Muscle layer of duodenum (tissue), 2 donors: ENCODE measurements around the gene SLC20A1.

Source experiments
- H3K27ac ChIP-seq: one replicate; pipeline ENCODE4 v1.7.0; 2013; ENCODE audit warnings: mild to moderate bottlenecking, low read length
- H3K27me3 ChIP-seq: one replicate; pipeline ENCODE4 v1.7.0; 2013; ENCODE audit warnings: low read depth, mild to moderate bottlenecking, control low read depth, low read length
- H3K36me3 ChIP-seq, 2 donors: one replicate each; pipeline ENCODE4 v1.7.0; 2013; ENCODE audit warnings: low read length in 2 of 2, control low read depth in 1 of 2, mild to moderate bottlenecking in 1 of 2; ENCODE audit not compliant: insufficient read depth in 2 of 2, control insufficient read depth in 1 of 2
- H3K4me1 ChIP-seq, 2 donors: one replicate each; pipeline ENCODE4 v1.7.0; 2013; ENCODE audit warnings: low read length in 2 of 2, mild to moderate bottlenecking in 2 of 2, control low read depth in 1 of 2, moderate library complexity in 1 of 2; ENCODE audit not compliant: insufficient read depth in 2 of 2, control insufficient read depth in 1 of 2
- H3K4me3 ChIP-seq, 2 donors: one replicate each; pipeline ENCODE4 v1.7.0; 2013; ENCODE audit warnings: low read length in 2 of 2, low read depth in 1 of 2, mild to moderate bottlenecking in 1 of 2
- H3K9me3 ChIP-seq, 2 donors: one replicate each; pipeline ENCODE4 v1.7.0; 2013; ENCODE audit warnings: low read length in 2 of 2, control low read depth in 1 of 2, mild to moderate bottlenecking in 1 of 2; ENCODE audit not compliant: control insufficient read depth in 1 of 2
- donor health status: healthy.

SLC20A1 gene

DNA sequence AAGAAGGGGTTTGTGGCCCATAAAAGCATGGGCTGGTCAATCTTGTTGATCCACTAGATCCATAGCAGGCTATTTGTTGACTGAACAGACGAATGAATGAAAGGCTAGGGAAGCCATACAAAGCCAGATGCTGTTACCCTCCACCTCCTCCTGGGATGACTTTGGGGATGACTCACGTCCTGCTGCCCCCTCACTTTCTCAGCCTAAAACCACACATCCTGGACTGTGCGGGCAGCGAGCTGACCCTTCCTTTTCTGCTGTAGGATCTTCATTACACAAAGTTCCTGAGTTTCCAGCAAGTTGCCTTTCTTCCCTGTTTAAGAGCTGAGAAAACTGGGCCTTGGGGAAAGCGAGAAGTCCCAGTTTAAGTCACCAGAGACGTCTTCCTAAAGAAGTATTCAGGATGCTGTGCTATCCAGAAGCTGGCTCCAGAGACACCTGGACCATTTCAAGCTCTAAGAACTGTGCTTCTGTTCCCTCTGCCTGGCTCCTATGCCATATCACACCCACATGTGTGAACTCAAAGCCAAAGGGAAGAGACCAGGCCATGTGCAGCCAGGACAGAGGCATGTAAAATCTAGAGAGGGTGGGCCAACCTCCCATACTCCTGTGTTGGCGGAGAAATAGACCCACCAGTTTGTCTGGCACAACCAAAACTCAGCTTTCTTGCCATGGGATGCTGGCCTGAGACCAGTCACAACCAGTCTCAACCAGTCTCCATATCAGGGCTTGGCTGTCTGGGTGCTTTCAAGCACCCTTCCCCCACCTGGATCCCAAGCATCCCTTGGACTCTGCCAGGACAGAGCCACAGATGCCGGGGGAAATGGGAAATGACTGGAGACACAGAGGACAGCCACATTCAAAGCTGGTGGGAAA is 4.7 kb upstream of the SLC20A1 start:
- H3K4me1 ChIP-seq, result peaks cover 8 to 20% of the 10 kb centered on the region in 2 donors
- no peak overlapping the region for H3K4me3 ChIP-seq
- peaks cover 0 to 5% of the 10 kb centered on the region in 2 donors for H3K36me3 ChIP-seq
- no peaks in the 10 kb centered on the region for H3K9me3 ChIP-seq
- H3K27me3 ChIP-seq, result no peaks in the 10 kb centered on the region
- no peak overlapping the region for H3K27ac ChIP-seq

DNA sequence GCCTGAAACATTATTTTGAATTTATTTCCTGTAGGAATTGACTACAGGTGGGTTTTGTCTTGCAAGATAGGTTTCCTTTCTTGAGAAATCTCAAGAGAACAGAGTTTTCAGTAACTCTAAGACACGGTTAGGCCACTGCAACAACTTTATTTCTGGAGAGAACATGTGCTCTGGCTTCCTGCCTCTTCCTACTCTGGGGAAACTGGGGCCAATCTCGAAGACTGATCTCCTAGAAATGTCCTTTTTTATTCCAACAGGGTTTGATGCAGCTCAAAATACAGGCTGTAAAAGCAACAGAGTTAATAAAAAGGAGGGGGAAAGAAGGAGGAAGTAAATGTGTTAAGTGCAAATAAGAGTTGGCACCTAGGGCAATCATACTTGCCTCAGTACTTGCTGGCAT is 4.0 kb upstream of the SLC20A1 start:
- H3K9me3 ChIP-seq, result no peaks in the 10 kb centered on the region
- H3K4me3 ChIP-seq, result no peak overlapping the region
- H3K4me1 ChIP-seq, result peaks cover 9 to 20% of the 10 kb centered on the region in 2 donors
- H3K36me3 ChIP-seq, result peaks cover 0 to 5% of the 10 kb centered on the region in 2 donors
- H3K27ac ChIP-seq, result no peak overlapping the region
- H3K27me3 ChIP-seq, result no peaks in the 10 kb centered on the region

DNA sequence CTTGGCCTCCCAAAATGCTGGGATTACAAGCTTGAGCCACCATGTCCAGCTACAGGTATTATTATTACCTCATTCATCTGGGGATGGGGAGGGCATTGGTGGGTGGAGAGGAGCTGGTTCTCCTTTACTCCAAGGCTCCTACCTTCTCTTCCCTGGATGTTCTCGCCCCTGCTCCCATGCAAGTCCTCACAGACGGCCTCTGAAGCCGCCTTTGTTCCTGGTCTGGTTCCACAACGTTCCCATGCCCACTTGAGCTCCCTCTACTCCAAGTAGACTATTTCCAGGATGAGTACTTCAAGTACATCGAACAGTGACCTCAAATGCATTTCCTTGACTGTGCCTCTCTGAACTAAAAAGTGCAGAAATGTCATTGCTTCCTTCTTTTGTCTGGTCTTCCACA is 3.2 kb upstream of the SLC20A1 start:
- Histone ChIP-seq H3K4me3 (no peak overlapping the region), H3K27ac (no peak overlapping the region), H3K36me3 (peaks cover 2 to 5% of the 10 kb centered on the region in 2 donors), H3K4me1 (peaks cover 17 to 20% of the 10 kb centered on the region in 2 donors), H3K9me3 (no peaks in the 10 kb centered on the region), H3K27me3 (no peaks in the 10 kb centered on the region)

DNA sequence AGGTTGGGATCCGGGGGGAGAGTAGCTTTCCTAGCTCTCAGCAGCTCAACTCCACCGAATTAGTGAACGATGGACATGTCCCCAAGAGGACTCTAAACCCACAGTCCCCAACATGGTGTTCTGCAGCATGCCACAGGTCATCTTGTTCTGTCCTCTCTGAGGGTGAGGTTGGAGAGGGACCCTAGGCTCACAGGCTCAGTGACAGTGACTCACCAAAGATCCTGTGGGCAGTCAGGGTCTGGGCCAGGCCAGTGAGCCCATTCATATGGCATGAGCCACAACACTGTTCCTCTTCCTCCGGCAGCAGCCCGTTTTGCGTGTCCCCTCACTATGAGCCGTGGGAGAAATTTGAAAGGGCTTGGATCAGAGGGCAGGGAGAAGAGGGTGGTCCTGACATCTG is 2.8 kb upstream of the SLC20A1 start:
- Histone ChIP-seq H3K4me3 (no peak overlapping the region), H3K36me3 (peaks cover 5 to 6% of the 10 kb centered on the region in 2 donors), H3K9me3 (no peaks in the 10 kb centered on the region), H3K27ac (no peak overlapping the region), H3K4me1 (peaks cover 20 to 21% of the 10 kb centered on the region in 2 donors), H3K27me3 (no peaks in the 10 kb centered on the region)

DNA sequence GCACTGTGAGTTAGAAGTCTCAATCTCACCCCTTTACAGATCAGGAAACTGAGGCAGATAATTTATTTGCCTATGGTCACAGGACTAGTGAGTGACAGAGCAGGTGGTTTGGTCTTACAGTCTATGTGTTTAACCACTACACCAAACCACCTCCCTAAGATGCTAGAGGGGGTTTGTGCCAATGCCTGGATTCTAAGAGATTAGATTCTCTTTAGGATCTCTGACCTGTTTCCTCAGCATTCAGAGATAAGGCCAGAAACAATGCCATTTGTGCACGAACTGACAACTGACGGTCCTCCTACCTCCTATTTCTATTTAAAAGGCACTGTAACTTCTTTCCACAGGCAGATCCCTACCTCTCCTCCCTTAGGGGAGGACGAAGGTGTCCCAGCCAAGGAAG is 2.3 kb upstream of the SLC20A1 start:
- Histone ChIP-seq H3K4me3 (no peak overlapping the region), H3K27me3 (no peaks in the 10 kb centered on the region), H3K9me3 (no peaks in the 10 kb centered on the region), H3K4me1 (peaks cover 20 to 26% of the 10 kb centered on the region in 2 donors), H3K36me3 (peaks cover 5 to 10% of the 10 kb centered on the region in 2 donors), H3K27ac (no peak overlapping the region)

DNA sequence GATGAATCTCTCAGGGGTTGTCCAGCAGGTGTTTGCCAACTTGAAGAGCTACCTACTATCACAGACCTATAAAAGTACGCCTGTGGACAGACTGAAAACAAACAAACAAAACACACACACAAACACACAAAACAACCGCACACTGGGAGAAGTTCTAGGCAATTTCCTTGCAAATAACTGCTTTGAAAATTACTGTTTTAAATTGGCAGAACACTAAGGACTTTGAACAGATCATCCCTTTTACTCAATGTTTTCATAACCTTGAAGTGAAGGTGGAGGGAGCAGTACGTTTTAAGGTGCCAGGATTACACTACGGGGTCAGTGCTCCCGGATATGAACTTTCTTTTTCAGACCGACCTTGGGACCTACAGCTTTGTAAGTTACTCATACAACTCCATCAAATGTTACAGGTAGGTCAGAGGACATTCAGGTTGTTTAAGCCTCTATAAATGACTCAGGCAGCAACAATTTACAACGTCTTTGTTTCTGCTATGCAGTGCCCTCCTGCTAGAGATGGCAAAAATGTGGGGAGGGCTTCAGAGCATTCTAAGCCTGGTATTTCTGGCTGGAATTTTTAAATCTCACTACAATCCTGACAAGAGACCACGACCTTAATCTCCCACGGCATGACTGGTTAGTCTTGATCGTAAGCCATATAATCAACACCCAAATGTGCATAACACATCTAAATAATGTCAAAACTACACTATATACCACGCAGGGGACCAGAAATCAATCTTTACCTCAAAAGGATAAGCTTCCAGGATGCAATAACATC is 1.4 kb upstream of the SLC20A1 start:
- Histone ChIP-seq H3K27ac (peak overlapping the region; percentile 86), H3K4me1 (peaks cover 20 to 34% of the 10 kb centered on the region in 2 donors), H3K36me3 (peaks cover 5 to 19% of the 10 kb centered on the region in 2 donors), H3K4me3 (peak overlapping the region; percentile 77 to 78), H3K9me3 (no peaks in the 10 kb centered on the region), H3K27me3 (no peaks in the 10 kb centered on the region)

DNA sequence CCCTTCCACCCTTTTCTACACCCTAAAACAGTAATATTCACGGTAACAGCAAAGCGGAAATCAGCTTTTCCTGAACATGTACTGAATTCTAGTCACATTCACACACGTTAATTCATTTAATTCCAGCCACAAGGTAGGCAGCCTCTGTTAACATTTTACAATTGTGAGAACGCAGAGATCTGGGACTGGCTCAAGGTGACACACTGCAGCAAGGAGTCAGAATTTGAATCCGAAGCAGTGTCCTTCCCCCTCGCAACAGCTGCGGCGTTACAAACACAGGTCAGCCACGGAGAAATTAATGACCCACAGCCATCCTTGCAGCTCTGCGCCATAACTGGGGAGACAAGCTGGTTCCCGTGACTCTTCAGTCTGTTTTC is 818 bp upstream of the SLC20A1 start:
- Histone ChIP-seq H3K27ac (peak overlapping the region; percentile 86), H3K36me3 (peaks cover 5 to 23% of the 10 kb centered on the region in 2 donors), H3K4me3 (peak overlapping the region; percentile 77 to 78), H3K9me3 (no peaks in the 10 kb centered on the region), H3K4me1 (peaks cover 20 to 37% of the 10 kb centered on the region in 2 donors), H3K27me3 (no peaks in the 10 kb centered on the region)

DNA sequence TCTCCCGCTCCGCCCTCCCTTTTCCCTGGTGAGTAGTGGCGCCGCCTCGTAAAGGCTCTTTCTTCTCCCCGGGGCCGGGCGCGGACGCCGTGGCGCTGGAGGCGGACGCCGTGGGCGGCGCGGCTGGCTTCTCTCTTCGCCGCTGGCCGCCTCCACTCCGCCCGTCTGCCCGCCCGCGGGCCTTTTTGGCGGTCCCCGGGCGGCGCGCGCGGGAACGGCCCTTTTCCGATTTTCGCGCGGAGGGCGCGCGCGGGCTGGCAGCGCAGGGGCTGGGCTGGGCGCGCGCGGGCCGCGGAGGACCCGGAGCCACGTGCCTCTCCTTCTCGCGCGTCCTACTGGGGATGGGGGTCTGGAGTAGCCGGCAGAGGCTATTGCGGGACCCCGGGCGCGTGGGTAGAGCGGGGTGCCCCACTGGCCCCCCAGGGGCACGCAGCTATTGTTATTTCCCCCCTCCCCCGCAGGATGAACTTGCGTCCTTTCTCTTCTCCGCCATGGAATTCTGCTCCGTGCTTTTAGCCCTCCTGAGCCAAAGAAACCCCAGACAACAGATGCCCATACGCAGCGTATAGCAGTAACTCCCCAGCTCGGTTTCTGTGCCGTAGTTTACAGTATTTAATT is 472 bp downstream of the SLC20A1 start:
- no peaks in the 10 kb centered on the region for H3K27me3 ChIP-seq
- H3K4me3 ChIP-seq, result peak overlapping the region; percentile 77 to 85
- peaks cover 14 to 37% of the 10 kb centered on the region in 2 donors for H3K4me1 ChIP-seq
- peak overlapping the region; percentile 67 for H3K27ac ChIP-seq
- peaks cover 6 to 25% of the 10 kb centered on the region in 2 donors for H3K36me3 ChIP-seq
- H3K9me3 ChIP-seq, result no peaks in the 10 kb centered on the region

DNA sequence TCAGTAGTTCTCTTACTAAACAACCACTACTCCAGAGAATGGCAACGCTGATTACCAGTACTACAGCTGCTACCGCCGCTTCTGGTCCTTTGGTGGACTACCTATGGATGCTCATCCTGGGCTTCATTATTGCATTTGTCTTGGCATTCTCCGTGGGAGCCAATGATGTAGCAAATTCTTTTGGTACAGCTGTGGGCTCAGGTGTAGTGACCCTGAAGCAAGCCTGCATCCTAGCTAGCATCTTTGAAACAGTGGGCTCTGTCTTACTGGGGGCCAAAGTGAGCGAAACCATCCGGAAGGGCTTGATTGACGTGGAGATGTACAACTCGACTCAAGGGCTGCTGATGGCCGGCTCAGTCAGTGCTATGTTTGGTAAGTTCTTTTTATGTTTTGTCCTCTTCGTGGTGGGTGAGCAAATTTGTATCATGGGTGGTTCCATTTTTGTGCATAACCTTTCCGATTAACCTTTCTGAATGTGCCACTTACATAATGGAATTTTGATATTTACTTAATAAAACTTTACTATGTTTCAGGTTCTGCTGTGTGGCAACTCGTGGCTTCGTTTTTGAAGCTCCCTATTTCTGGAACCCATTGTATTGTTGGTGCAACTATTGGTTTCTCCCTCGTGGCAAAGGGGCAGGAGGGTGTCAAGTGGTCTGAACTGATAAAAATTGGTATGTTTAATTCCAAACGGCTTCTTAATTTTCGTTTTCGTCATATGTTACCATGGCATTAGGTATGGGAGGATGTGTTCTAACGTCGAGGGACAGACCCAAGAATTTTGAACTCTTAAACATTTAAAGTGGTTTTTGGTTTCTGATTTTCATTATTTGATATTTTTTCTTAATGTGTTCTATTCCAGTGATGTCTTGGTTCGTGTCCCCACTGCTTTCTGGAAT is 1.3 kb downstream of the SLC20A1 start:
- no peak overlapping the region for H3K27ac ChIP-seq
- H3K4me1 ChIP-seq, result peaks cover 14 to 37% of the 10 kb centered on the region in 2 donors
- H3K27me3 ChIP-seq, result no peaks in the 10 kb centered on the region

DNA sequence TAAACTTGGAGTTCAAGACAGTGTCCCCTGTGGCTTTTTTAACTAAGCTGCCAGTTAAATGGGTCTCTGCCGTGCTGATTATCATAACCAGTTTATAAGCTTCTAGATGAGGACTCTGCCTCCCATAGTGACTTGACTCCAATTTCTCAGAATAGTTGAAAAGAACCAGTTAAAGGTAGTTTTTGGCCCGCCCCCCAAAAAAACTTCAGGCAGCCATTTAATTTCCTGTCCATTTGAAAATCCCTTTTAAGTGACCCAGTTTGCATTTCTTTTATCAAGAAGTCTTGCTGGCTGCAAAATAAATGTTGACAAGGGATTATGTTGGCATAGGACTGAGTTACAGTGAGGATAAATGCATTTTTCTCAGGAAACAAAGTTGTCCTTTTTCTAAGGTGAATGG is 2.3 kb downstream of the SLC20A1 start:
- Histone ChIP-seq H3K4me3 (peak overlapping the region; percentile 77 to 85), H3K27me3 (no peaks in the 10 kb centered on the region), H3K4me1 (peaks cover 14 to 37% of the 10 kb centered on the region in 2 donors), H3K27ac (no peak overlapping the region), H3K9me3 (no peaks in the 10 kb centered on the region), H3K36me3 (peaks cover 20 to 40% of the 10 kb centered on the region in 2 donors)

More for the DNA sequence above, 1.3 kb downstream of the SLC20A1 start:
- Histone ChIP-seq H3K9me3 (no peaks in the 10 kb centered on the region), H3K36me3 (peaks cover 9 to 29% of the 10 kb centered on the region in 2 donors), H3K4me3 (peak overlapping the region; percentile 77 to 85)
